ENCODE measurements around the gene DOK7.
"Not testable (repeated sequence)": the region's sequence is repeated elsewhere in the genome, so short reads cannot be mapped to it uniquely, and the experiment has no call there.

DOK7 gene

GRCh38 chr4:3511601-3512000 lies 48.5 kb downstream of the DOK7 start:
- not testable (repeated sequence) for DNase-seq

DNA sequence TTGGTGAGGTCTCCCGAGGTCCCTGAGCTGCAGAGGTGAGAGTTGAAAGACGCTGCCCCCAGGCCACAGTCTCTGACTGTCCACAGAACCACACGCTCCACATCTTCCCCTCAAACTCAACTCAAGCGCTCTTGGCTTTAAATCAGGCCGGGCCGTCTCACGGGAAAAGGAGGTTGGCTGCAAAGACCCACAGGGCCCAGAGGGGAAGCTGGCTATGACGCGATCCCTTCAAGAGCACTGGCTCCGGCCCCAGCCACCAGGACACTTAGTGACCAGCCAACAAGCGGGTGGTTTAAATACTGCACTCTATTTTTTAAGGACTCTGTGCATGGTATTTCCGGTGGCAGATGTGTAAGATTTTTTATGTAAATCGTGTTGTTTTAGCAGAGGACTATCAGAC lies 49.2 kb downstream of the DOK7 start:
- DNase-seq = no peak

DNA sequence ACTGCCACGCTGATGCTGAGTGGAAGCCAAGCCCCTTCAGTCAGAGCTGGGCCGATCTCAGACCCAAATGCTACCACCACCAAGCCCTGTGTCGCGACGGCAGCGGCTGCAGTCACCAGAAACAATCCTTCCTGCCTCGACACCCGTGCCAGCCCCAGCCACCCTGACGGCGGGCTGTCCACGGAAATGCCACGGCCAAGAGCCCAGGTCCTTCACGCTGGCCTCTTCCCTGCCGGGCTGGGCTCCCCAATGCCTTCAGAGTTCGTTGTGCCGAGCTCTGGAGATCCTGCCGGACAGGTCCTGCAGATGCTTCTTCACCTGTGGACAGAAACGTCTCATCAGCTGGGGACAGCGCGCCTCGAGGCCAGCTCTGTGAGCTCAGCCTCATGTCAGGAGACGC lies 49.6 kb downstream of the DOK7 start:
- no peak for DNase-seq

DNA sequence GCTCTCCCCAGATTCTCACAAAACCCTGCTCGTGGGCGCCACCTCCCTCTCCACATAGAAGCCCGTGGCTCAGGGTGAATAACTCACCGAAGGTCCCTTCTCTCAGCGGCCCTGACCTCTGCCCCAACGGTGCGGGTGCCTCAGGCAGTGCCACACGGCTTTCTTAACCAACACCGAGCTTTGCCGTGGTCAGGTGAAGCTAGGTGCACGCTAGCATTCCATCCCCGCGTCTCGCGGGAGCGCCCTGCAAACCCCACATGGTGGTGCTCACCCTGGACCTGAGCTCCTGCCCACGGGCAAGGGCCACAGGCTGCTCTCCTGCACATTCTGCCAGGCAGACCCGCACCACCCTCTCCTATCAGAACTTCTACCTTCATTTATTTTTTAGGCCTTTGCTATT lies 50.7 kb downstream of the DOK7 start:
- no peak for DNase-seq

- no peak for DNase-seq
Observed at GRCh38 chr4:3514221-3514780, 51.2 kb downstream of the DOK7 start.

- DNase-seq = no peak
Observed at GRCh38 chr4:3514806-3515501, 51.8 kb downstream of the DOK7 start.

GRCh38 chr4:3515646-3516045 lies 52.5 kb downstream of the DOK7 start:
- no peak for DNase-seq

DNA sequence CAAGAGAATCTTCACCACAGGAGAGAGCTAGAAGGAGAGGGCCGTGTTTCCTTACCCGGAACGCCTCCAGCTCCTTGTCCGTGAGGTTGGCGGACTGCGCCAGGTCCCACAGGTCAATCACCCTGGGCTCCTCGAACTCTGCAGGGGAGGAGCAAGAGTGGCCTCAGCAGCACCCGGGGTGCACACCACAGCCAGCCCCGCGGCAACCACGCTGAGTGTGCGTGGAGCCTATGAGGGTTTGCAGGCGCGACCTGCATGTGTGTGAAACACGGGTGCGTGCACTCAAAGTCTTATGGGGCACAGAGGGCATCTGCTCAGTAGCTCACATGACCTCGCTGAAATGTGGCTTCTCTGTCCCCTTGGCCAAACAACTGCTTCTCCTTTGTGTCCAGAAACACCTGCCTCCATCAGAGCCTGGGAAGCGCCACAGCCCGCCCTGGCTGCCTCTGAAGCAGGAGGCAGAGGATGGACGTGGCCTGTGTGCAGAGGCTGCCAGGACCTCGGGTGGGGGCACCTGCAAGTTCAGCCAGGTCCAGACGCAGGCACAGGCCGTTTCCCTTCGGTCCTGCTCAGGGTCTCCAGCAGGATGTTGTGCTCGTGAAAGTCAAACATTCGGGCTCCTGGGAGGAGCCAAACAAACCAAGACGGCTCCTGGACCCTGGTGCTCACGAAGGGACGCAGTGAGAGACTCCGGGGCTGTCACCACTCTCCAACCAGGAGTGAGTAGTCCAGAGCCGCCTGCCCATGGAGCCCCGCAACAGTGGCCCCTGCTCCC lies 53.1 kb downstream of the DOK7 start:
- DNase-seq = no peak

DNA sequence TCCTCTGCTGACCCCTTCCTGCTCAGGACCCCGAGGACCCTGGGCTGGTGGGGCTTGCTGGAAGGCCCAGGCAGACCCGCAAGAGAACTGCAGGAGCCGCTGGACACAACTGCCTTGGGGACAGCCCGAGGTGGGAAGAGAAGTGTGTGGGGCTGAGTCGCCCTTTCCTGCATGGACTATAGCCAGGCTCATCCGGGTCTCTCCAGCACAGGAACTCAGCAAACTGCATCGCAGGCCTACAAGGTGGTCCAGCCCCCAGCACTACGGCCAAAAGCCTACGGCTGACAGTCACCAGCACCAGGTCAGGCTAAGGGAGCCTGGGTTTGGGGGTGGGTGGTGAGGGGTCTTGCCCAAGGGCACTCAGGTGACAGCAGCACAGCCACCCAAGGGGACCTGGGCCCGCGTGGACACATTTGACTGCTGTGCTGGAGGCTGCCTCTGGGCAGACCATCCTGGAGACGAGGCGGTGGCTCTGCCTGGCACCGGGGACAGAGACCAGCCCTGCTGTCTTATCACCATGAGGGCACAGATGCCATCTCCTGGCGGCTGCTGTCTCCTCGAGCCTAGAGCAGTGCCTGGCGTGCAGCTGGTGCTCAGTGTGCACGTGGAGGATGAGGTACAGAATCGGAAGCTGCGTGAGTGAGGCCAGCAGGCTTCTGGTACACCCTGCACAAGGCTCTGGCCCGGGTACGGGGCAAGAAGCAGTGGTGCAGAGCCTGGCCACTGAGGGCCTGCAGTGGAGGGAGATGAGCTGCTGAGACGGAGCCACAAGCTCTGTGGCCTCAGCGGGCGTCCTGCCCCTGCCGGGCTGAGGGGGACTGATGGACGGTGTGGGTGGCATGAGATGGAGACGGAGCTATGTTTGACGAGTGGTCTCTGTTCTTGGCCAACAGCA lies 54.0 kb downstream of the DOK7 start:
- no peak for DNase-seq

- no peak for DNase-seq
Observed at GRCh38 chr4:3517731-3518510, 54.8 kb downstream of the DOK7 start.

- DNase-seq = no peak
Observed at GRCh38 chr4:3518511-3518880, 55.4 kb downstream of the DOK7 start.

DNA sequence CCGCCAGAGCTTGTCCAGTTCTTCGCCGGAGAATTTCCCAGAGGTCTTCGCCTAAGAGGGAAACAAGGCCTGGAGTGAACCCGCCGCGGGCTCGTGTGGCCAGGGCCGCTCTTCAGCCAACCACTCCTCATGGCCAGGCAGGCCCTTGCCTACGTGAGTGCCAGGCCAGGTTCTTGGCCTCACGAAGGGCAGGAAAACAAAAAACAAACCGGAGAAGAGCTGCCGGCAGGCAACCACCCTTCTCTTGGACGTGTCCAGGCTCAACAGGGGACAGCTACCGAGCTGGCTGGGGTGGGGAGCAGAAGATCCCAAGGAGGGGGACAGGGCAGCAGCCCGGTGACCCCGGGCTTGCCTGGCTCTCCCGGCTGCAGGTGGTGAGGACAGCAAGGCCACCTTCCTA lies 55.8 kb downstream of the DOK7 start:
- no peak for DNase-seq

GRCh38 chr4:3519468-3520264 lies 56.6 kb downstream of the DOK7 start:
- no peak for DNase-seq

DNA sequence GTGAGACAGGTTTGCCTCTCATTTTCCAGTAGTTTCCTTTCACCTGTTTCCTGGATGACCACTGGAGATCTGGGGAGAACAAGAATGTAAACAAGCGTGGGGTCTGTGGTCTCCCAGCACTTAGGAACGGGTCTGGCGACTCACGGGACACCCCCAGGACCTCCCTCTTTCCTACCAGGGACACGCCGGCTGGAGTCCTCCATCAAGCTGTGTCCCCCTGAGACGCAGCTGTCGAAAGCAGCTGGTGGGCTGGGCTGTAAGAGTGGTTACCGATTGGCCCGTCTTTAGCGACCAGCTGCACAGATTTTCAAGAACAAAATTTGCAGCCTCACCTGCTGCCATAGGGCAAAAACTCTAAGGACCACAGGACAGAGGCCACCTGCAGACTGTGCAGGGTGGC lies 57.2 kb downstream of the DOK7 start:
- DNase-seq = no peak

- no peak for DNase-seq
Observed at GRCh38 chr4:3520796-3521600, 57.9 kb downstream of the DOK7 start.

DNA sequence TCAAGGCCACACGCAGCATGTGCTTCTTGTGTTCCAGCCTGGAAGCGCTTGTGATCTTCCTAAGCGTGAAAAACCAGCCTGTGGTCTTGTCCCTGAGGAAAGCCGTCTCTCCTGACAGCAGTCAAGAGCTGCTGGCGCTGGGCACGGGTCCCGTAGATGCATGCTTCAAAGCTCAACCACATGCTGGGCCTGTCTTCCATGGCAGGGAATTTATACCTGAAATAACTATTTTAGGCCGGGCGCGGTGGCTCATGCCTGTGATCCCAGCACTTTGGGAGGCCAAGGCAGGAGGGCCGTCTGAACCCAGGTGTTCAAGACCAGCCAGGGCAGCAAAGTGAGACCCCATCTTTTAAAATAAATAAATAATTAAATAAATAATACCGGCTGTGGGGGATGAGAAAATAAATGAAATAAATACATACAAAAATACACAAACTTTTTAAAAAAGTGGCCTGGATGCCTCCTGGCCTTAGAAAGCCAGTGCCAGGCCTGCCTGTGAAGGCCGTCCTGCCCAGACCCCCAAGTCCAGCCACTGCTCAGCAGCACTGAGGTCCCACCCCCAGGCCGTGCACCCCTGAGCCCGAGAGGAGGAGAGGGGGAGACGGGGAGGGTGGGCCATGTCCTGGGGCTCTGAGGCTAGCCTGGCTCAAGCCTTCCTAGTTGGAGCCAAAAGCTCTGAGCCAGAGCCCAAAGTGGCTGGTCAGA lies 58.7 kb downstream of the DOK7 start:
- no peak for DNase-seq

GRCh38 chr4:3522326-3522640 lies 59.2 kb downstream of the DOK7 start:
- DNase-seq = no peak

DNA sequence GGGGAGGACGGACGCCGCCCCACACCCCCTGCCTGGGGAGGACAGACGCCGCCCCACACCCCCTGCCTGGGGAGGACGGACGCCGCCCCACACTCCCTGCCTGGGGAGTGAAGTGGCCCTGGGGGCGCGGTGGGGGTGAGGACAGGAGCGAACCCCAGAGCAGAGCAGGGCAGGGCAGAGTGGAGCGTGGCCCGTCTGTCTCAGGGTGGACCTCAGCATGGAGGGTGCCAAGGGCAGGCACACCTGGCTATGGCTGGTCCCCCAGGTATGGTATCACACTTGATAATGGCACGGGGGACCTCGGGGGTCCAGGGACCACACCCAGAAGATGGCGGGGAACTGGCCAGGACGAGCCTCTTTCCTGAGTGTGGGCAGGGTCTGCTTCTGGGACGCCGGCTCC lies 59.5 kb downstream of the DOK7 start:
- no peak for DNase-seq

DNA sequence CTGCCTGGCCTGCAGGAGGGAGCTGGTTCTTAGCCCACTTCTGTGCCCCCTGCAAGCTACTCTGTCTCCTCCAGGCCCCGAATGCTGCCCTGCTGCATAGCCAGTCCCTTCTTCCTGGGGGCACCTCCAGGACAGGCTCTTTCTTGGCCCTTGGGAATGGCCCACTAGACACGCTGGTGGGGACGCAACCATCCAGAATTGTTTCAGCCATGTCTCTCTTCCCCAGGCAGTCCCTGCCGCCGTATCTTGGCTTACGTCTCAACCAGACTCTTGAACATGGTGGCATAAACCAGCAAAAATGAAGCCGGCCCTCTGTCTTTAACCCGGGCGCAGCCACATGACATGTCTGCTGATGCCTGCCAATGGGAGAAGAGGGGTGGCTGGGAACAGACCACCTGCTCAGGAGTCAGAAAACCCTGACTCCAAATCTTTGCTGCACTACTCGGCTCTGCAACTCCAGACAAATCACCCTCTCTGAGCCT lies 60.1 kb downstream of the DOK7 start:
- no peak for DNase-seq

- no peak for DNase-seq
Observed at GRCh38 chr4:3523628-3524221, 60.6 kb downstream of the DOK7 start.

Measured in activated naive CD4-positive, alpha-beta T cell treated with Interleukin-2 at 50 U/mL for 16 hours (primary cell).